ENCODE data around the gene GPR15LG.

GPR15LG gene

GRCh38 chr10:84188815-84189214, 15.2 kb downstream of the GPR15LG start:
- TF ChIP-seq CTCF (IDR thresholded peaks at IDR 0.05; ENCODE audit: insufficient read depth, low read length) = no peak
- TF ChIP-seq GABPA (IDR thresholded peaks at IDR 0.05; ENCODE audit: low read depth) = no peak
- TF ChIP-seq SPI1 (IDR thresholded peaks at IDR 0.05; ENCODE audit: borderline replicate concordance, low read depth) = no peak
- TF ChIP-seq REST (IDR thresholded peaks at IDR 0.05; ENCODE audit: insufficient replicate concordance, low read depth) = no peak
- TF ChIP-seq POLR2AphosphoS5 (IDR thresholded peaks at IDR 0.05; ENCODE audit: low read depth) = no peak
- no peak for DNase-seq (ENCODE audit: low read depth in 1 of 2, low spot score in 1 of 2)
- H3K27me3 ChIP-seq (ENCODE audit: insufficient read depth, poor library complexity, severe bottlenecking) = peaks cover 7% of the 10 kb centered on the region
- H3K4me3 ChIP-seq (replicated peaks; ENCODE audit: insufficient read depth, low read length) = no peak overlapping the region
- no peak overlapping the region for H3K27ac ChIP-seq (replicated peaks)

GRCh38 chr10:84190621-84191020, 17.0 kb downstream of the GPR15LG start:
- H3K27ac ChIP-seq (replicated peaks) = no peak overlapping the region
- no peak for TF ChIP-seq POLR2AphosphoS5 (IDR thresholded peaks at IDR 0.05; ENCODE audit: low read depth)
- no peak for TF ChIP-seq REST (IDR thresholded peaks at IDR 0.05; ENCODE audit: insufficient replicate concordance, low read depth)
- no peak for TF ChIP-seq GABPA (IDR thresholded peaks at IDR 0.05; ENCODE audit: low read depth)
- TF ChIP-seq SPI1 (IDR thresholded peaks at IDR 0.05; ENCODE audit: borderline replicate concordance, low read depth) = no peak
- no peak for TF ChIP-seq CTCF (IDR thresholded peaks at IDR 0.05; ENCODE audit: insufficient read depth, low read length)
- peaks cover 23% of the 10 kb centered on the region for H3K27me3 ChIP-seq (ENCODE audit: insufficient read depth, poor library complexity, severe bottlenecking)
- no peak for DNase-seq (ENCODE audit: low read depth in 1 of 2, low spot score in 1 of 2)
- H3K4me3 ChIP-seq (replicated peaks; ENCODE audit: insufficient read depth, low read length) = no peak overlapping the region

- DNase-seq (ENCODE audit: low read depth in 1 of 2, low spot score in 1 of 2) = no peak
- no peak for TF ChIP-seq GABPA (IDR thresholded peaks at IDR 0.05; ENCODE audit: low read depth)
- TF ChIP-seq POLR2AphosphoS5 (IDR thresholded peaks at IDR 0.05; ENCODE audit: low read depth) = no peak
- TF ChIP-seq CTCF (IDR thresholded peaks at IDR 0.05; ENCODE audit: insufficient read depth, low read length) = no peak
- no peak for TF ChIP-seq REST (IDR thresholded peaks at IDR 0.05; ENCODE audit: insufficient replicate concordance, low read depth)
- TF ChIP-seq SPI1 (IDR thresholded peaks at IDR 0.05; ENCODE audit: borderline replicate concordance, low read depth) = no peak
- H3K4me3 ChIP-seq (replicated peaks; ENCODE audit: insufficient read depth, low read length) = no peak overlapping the region
- no peak overlapping the region for H3K27ac ChIP-seq (replicated peaks)
- H3K27me3 ChIP-seq (ENCODE audit: insufficient read depth, poor library complexity, severe bottlenecking) = peaks cover 27% of the 10 kb centered on the region
These were observed 17.5 kb downstream of the GPR15LG start for GRCh38 chr10:84191106-84191505.
